T-helper 2 cell treated with Interferon-gamma antibody and Interleukin-4, amounts not matched to agents 100 ng/mL and 5 ng/mL, for 36 hours (primary cell): ENCODE measurements around the gene ADIG. TPM values are rescaled to one million over a fixed set of nuclear protein-coding genes. Genes with fewer than 3 reads are reported as not detected.

Source experiments
- intact Hi-C: fragments of 100-400 bp; cut with micrococcal nuclease; formaldehyde crosslinking; loops from one replicate; pipeline ENCODE4 v1.15.1; 2023
- total RNA-seq: library from RNA; stranded (reverse); gene quantifications from 2 replicates; pipeline ENCODE4 v1.2.3, GENCODE V29; 2022

The ADIG gene
- total RNA-seq, 1 donor from 2014 or later, result not detected

DNA sequence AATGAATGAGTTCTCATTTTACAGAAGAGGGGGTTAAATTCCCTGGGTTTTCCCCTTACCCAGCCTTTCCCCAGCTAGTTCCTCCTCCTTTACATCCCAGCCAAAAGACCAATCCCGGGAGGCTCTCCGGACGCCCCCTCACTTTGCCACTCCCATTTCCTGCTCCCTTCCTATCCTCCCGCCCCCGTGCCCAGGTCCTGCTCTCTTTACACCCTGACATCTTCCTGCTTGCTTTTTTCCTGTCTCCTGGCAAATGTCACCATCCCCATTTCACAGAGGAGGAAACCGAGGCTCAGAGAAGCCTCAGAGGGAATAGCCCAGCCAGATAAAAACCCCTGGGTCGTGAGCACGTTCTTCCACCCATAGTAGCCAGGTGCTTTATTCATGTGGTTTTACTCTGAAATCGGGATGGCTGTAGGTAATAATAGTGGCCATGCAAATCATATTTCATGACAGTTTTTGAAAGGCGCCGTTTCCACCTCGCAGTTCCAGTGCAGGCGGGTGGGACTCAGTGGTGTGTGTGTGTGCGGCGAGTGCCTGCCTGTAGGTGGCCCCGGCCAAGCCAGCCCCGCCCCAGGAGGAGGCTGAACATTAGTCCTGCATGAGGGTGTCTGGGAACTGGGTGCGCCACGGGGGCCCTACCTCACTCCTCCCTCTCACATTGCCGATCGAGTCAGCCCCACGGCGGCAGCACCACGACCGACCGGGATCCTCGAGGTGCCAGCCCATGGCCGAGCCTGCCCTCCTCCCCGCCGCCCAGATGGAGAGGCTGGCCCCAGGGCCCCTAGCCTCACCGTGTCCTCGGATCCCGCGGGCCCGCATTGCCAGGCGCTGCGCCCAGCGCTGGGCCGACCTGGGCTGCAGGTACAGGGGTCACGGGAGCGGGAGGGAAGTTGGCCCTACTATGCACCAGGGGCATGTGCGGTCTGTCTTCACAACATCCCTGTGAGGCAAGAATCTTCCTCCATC lies 20.5 kb downstream of the ADIG start, which contains the start of gene ARHGAP40:
Gene ARHGAP40 (plus strand): TSS at position 594 of the 969 bp plus-strand sequence.
- intact Hi-C loops, result no loop called here

DNA sequence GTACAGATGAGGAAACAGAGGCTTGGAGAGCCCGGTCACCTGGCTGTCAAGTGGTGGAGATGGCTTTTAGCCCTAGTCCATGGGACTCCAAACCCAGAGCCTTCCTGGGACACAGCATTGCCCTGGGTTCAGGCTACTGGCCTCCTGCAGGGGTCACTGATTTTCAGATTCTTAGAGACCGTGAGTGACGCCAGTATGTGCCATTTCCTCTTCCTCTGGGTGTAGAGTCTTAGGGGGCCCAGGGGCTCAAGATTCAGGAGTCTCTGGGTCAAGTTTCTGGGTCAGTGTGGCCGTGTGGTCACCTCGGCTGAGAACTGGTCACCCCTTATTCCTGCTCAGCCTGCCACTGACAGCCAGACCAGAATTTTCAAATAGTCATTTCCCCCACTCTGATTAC lies 21.2 kb downstream of the ADIG start:
- intact Hi-C loops, result no loop called here

DNA sequence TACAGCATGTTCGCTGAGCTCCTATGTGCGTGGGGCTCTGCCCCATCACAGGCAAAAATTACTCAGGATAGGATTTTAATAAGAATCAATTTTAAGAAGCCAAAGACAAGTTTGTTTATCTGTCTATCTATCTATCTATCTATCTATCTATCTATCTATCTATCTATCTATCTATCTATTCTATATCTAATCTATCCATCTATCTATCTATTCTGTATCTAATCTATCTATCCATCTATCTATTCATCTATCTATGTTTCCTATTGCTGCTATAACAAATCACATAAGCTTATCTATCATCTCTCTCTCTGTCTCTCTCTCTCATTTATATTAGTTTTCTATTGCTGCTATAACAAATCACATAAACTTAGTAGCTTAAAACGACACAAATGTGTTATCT lies 22.3 kb downstream of the ADIG start:
- intact Hi-C loops, result no loop called here

- intact Hi-C loops, result no loop called here
These were observed 23.9 kb downstream of the ADIG start for GRCh38 chr20:38604873-38605303.

DNA sequence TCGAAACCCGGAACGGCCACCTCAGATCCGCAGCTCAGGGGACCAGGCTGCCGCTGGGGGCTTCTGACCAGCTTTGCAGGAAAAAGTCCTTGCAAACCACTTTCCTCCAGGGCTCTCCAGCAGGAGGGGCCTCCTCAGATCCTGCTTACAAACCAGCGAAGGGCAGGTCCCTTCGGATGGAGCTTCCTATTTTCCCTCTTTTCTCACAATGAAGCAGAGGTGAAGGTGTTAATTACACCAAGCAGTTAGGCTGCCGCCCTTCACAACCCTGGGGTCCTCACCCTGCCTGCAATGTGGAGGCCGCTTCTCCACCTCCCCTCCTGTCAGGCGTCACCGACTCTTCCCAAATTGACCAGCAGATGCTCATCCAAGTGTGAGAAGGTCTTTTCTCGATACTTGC lies 26.4 kb downstream of the ADIG start:
- intact Hi-C loops, result no loop called here

DNA sequence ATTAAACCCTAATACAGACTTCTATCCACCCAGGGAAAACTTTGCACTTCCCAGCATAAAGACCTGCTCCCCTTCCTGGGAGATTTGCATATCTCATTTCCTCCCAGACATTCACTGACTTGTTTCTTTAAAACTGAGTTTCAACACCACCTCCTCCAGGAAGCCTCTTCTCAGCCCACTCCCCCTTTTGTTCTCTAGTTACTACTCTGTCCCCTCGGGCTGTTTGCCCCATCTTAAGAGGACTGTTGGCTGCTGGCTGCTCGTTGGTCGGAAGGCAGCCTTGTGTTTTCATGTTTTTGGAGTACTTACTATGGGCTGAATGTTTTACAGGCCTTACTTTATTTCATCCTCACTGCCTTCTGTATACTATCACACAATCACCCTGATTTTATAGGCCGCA lies 27.2 kb downstream of the ADIG start:
- intact Hi-C loops, result no loop called here

- intact Hi-C loops, result no loop called here
These were observed 28.8 kb downstream of the ADIG start for GRCh38 chr20:38609815-38610214.

- intact Hi-C loops, result no loop called here
These were observed 29.5 kb downstream of the ADIG start for GRCh38 chr20:38610521-38610920.

DNA sequence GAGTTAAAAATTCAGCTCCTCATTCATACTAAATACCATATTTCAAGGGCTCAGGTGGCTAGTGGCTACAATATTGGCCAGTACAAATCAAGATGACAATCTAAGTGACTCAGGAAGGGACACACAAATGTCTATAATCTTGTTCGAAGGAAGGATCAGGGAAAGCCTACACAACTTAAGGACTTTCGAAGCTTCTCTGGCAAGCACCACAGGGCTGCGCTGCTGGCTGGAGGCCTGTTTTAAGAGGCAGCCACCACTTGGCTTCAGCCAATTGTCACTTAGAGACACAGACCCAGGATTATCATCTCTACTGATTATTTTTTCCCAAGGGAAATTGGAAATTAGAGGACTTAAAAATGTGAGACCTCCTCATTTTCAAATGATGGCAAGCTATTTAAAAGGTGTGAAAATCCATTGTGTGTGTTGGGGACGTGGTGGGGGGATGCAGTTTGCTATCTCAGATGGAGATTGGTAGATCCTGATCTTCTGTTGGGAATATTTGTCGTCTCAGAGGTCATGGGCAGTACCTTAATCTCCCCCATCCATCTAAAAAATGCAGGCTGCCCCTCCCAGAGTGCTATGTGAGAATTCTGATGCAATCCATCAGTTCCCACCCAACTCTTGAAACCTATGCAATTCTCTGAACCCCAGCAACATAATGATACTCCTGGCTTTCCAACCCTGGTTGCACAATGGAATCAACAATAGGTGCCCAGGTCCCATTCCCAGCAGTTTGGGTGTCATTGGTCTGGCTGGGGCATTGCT lies 31.9 kb downstream of the ADIG start:
- intact Hi-C loops, result no loop called here

GRCh38 chr20:38615283-38615682 lies 34.3 kb downstream of the ADIG start:
- intact Hi-C loops, result no loop called here

DNA sequence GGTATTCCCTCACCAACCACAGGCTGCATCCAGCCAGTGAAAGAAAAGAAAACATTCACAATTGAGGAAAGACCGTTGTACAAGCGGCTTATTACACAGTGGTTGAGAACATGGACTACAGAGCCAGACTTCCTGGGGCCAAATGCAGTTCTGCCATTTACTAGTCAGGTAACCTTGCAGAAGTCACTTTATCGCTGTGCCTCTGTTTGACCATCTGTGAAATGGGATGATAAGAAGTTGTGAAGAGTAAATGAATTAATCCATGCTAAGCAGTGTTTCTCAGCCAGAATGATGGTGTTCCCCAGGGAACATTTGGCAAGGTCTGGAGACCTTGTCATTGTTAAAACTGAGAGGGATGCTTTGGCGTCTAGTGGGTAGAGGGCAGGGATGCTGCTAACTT lies 35.5 kb downstream of the ADIG start:
- intact Hi-C loops, result no loop called here

GRCh38 chr20:38617011-38617829 lies 36.2 kb downstream of the ADIG start:
- intact Hi-C loops, result no loop called here

DNA sequence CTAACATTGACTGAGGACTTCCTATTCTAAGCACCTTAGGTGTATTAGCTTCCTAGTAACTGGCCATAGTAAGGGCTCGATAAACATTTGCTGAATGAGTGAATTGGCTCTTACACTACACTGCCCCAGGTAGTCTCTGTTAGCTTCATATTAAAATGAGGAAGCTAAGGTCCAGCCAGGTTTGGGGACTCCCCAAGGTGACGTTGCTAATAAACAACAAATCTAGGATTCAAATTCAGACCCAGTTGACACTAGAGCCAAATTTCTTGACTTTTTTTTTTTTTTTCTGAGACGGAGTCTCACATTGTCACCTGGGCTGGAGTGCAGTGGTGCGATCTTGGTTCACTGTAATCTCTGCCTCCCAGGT lies 36.8 kb downstream of the ADIG start:
- intact Hi-C loops, result no loop called here

GRCh38 chr20:38620441-38620840 lies 39.4 kb downstream of the ADIG start:
- intact Hi-C loops, result no loop called here

- intact Hi-C loops, result no loop called here
These were observed 42.1 kb downstream of the ADIG start for GRCh38 chr20:38623061-38623460.

GRCh38 chr20:38624084-38624483 lies 43.1 kb downstream of the ADIG start:
- intact Hi-C loops, result no loop called here

DNA sequence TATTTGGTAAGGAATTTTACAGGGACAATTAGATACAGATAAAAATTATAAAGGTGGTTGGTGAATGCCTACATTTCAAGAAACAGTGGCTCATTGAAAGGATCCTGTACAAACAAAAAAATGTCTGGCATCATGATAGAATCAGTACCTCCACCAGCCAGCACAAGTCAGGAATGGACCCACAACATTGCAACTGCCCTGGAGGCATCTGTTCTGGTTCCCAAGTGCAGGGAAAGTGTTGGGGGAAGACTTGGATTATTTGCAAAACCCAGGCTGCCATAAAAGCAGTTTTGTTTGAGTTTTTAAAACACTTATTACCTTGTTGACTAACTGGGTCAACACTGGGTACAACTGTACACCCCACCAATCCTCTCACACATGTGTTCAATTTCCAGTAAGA lies 44.9 kb downstream of the ADIG start:
- intact Hi-C loops, result no loop called here

DNA sequence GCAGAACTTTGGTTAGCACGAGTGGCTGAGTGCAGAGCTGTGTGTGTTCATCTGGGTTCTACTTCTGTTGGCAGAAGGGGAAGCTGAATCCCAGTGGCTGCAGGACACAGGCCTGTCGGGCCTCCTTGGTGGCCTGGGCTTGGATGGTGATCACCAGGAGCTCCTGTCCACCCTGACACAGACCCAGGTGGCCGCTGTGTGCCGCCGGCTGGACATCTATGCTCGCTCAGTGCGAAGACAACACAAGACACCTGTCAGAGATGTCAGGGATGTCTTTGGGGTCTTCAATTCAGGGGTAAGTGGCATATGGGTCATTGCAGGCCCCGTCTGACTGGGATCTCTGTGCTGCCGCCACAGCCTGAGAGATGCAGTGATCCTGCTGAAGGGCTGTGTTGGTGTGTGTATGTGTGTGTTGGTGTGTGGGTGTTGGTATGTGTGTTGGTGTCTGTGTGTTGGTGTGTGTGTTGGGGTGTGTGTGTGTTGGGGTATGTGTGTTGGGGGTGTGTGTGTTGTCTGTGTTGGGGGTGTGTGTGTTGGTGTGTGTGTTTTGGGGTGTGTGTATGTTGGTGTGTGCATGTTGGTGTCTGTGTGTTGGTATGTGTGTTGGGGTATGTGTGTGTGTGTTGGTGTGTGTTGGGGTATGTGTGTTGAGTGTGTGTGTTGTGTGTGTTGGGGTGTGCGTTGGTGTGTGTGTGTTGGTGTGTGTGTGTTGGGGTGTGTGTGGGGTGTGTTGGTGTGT lies 46.1 kb downstream of the ADIG start:
- intact Hi-C loops, result no loop called here

- intact Hi-C loops, result no loop called here
These were observed 47.8 kb downstream of the ADIG start for GRCh38 chr20:38628580-38629470.

DNA sequence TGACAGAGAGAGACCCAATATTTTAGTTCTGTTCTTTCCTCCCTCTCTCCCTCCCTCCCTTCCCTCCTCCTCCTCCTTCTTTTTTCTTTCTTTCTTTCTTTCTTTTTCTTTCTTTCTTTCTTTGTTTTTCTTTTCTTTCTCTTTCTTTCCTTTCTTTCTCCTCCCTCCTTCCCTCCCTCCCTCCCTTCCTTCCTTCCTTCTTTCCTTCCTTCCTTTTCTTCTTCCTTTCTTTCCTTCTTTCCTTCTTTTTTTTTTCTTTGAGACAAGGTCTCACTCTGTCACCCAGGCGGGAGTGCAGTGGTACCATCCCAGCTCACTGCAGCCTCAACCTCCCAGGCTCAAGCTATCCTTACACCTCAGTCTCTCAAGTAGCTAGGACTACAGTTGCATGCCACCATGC lies 49.0 kb downstream of the ADIG start:
- intact Hi-C loops, result loop anchor here (5.0 kb wide), 1 partner anchor 417 kb away; no protein-coding TSS in a partner anchor
